PFSK-1 (cell line): ENCODE results near the gene CACNA1C.

Experiments used
- FOXP2 ChIP-seq: optimal IDR thresholded peaks from 2 replicates; pipeline ENCODE3; 2011; ENCODE audit warnings: borderline replicate concordance, control low read depth, inconsistent platforms; ENCODE audit not compliant: insufficient read depth; ENCODE audit errors: extremely low read length, extremely low read depth
- POLR2AphosphoS5 ChIP-seq: IDR thresholded peaks from 2 replicates; pipeline ENCODE4 v1.6.1; 2012; ENCODE audit warnings: low read depth, mild to moderate bottlenecking, control low read depth, low read length, moderate library complexity
- REST ChIP-seq, 2 experiments: IDR thresholded peaks; 2 replicates each; pipeline versions ENCODE4 v1.6.1 to v1.8.0; 2011 to 2012; ENCODE audit warnings: low read depth in 2 of 2, low read length in 2 of 2, control low read depth in 1 of 2, inconsistent platforms in 1 of 2, mild to moderate bottlenecking in 1 of 2, moderate library complexity in 1 of 2; ENCODE audit not compliant: insufficient read depth in 1 of 2
- SIN3A ChIP-seq: IDR thresholded peaks from 2 replicates; pipeline ENCODE4 v1.6.1; 2012; ENCODE audit warnings: mild to moderate bottlenecking, low read length, moderate library complexity, borderline replicate concordance; ENCODE audit not compliant: insufficient read depth
- TAF1 ChIP-seq: IDR thresholded peaks from 2 replicates; pipeline ENCODE4 v1.6.1; 2012; ENCODE audit warnings: low read length, control low read depth, borderline replicate concordance; ENCODE audit not compliant: insufficient read depth

The CACNA1C gene

GRCh38 chr12:2277492-2278155 lies 224.8 kb downstream of the CACNA1C start:
- TF ChIP-seq TAF1, result no peak
- TF ChIP-seq REST (IDR thresholded peaks at IDR 0.05; ENCODE audit: insufficient read depth in 1 of 2, low read depth in 2 of 2, low read length in 2 of 2), result no peak
- no peak for TF ChIP-seq SIN3A
- TF ChIP-seq FOXP2, result no peak
- no peak for TF ChIP-seq POLR2AphosphoS5

GRCh38 chr12:2281446-2281845 lies 228.7 kb downstream of the CACNA1C start:
- TF ChIP-seq FOXP2 (no peak), SIN3A (no peak), POLR2AphosphoS5 (no peak), REST (IDR thresholded peaks at IDR 0.05; ENCODE audit: insufficient read depth in 1 of 2, low read depth in 2 of 2, low read length in 2 of 2) (no peak), TAF1 (no peak)

- TF ChIP-seq POLR2AphosphoS5, result no peak
- TF ChIP-seq REST (IDR thresholded peaks at IDR 0.05; ENCODE audit: insufficient read depth in 1 of 2, low read depth in 2 of 2, low read length in 2 of 2), result no peak
- no peak for TF ChIP-seq SIN3A
- TF ChIP-seq TAF1, result no peak
- no peak for TF ChIP-seq FOXP2
Observed at GRCh38 chr12:2282318-2282717, 229.5 kb downstream of the CACNA1C start.

- TF ChIP-seq TAF1, result no peak
- no peak for TF ChIP-seq POLR2AphosphoS5
- TF ChIP-seq REST (IDR thresholded peaks at IDR 0.05; ENCODE audit: insufficient read depth in 1 of 2, low read depth in 2 of 2, low read length in 2 of 2), result no peak
- no peak for TF ChIP-seq SIN3A
Observed at GRCh38 chr12:2283480-2283879, 230.7 kb downstream of the CACNA1C start.

- TF ChIP-seq TAF1, result no peak
- no peak for TF ChIP-seq POLR2AphosphoS5
- no peak for TF ChIP-seq REST (IDR thresholded peaks at IDR 0.05; ENCODE audit: insufficient read depth in 1 of 2, low read depth in 2 of 2, low read length in 2 of 2)
- TF ChIP-seq SIN3A, result no peak
- no peak for TF ChIP-seq FOXP2
Observed at GRCh38 chr12:2283916-2284315, 231.1 kb downstream of the CACNA1C start.
